Neural crest cell (in vitro differentiated cells): Measurements from ENCODE around the gene SPTB. TPM values are rescaled to one million over a fixed set of nuclear protein-coding genes. Genes with fewer than 3 reads are reported as not detected.

Experiments
- DNase-seq: peaks from one replicate; pipeline ENCODE4 v3.0.0; 2021; ENCODE audit warnings: low read depth, mixed read lengths, low spot score
- H3K27ac Mint-ChIP-seq: one replicate; pipeline ENCODE4 v1.8.0; 2021; ENCODE audit warnings: mild to moderate bottlenecking, mixed read lengths; ENCODE audit not compliant: unreplicated experiment
- H3K27me3 Mint-ChIP-seq: 2 replicates; pipeline ENCODE4 v1.8.0; 2021; ENCODE audit warnings: low read depth, mild to moderate bottlenecking, mixed read lengths
- H3K36me3 Mint-ChIP-seq: 2 replicates; pipeline ENCODE4 v1.8.0; 2021; ENCODE audit warnings: low read depth, mild to moderate bottlenecking, mixed read lengths
- H3K4me1 Mint-ChIP-seq: 2 replicates; pipeline ENCODE4 v1.8.0; 2021; ENCODE audit warnings: mixed read lengths
- H3K4me3 Mint-ChIP-seq: one replicate; pipeline ENCODE4 v1.8.0; 2021; ENCODE audit warnings: mild to moderate bottlenecking, mixed read lengths
- H3K9me3 Mint-ChIP-seq: 2 replicates; pipeline ENCODE4 v1.8.0; 2021; ENCODE audit warnings: mixed read lengths
- CTCF ChIP-seq: fragments of 200-600 bp; sonication (generic); conservative IDR thresholded peaks from 2 replicates; pipeline ENCODE4 v1.5.0; 2021; ENCODE audit warnings: antibody characterized with exemption, mild to moderate bottlenecking
- total RNA-seq: library from RNA; stranded (reverse); gene quantifications from 2 replicates; pipeline ENCODE4 v1.2.1, GENCODE V29; 2021

SPTB gene
- total RNA-seq, 1 donor from 2014 or later: 0.16 TPM

- no peak for DNase-seq
- Mint-ChIP-seq H3K4me3 (peak overlapping the region; percentile 56), H3K27ac (no peak overlapping the region)
Observed at GRCh38 chr14:64720131-64720576, 159.6 kb downstream of the SPTB start.

GRCh38 chr14:64719601-64720000 is 160.1 kb downstream of the SPTB start:
- Mint-ChIP-seq H3K27ac (no peak overlapping the region), H3K27me3 (peaks cover 95% of the 10 kb centered on the region), H3K4me1 (peaks cover 77% of the 10 kb centered on the region), H3K36me3 (peaks cover 13% of the 10 kb centered on the region), H3K9me3 (no peaks in the 10 kb centered on the region), H3K4me3 (peak overlapping the region; percentile 56)
- TF ChIP-seq CTCF: no peak
- no peak for DNase-seq

More at GRCh38 chr14:64720131-64720576, 159.6 kb downstream of the SPTB start:
- H3K4me1 Mint-ChIP-seq: peaks cover 79% of the 10 kb centered on the region
- H3K36me3 Mint-ChIP-seq: peaks cover 12% of the 10 kb centered on the region
- TF ChIP-seq CTCF: no peak
- peaks cover 98% of the 10 kb centered on the region for H3K27me3 Mint-ChIP-seq
- no peaks in the 10 kb centered on the region for H3K9me3 Mint-ChIP-seq

GRCh38 chr14:64718762-64719161 is 160.9 kb downstream of the SPTB start:
- Mint-ChIP-seq H3K4me3 (no peak overlapping the region), H3K9me3 (peaks cover 3% of the 10 kb centered on the region), H3K27ac (no peak overlapping the region), H3K27me3 (peaks cover 92% of the 10 kb centered on the region), H3K36me3 (peaks cover 18% of the 10 kb centered on the region), H3K4me1 (peaks cover 69% of the 10 kb centered on the region)
- no peak for TF ChIP-seq CTCF
- DNase-seq: no peak

GRCh38 chr14:64717870-64718269 is 161.8 kb downstream of the SPTB start:
- H3K4me1 Mint-ChIP-seq: peaks cover 65% of the 10 kb centered on the region
- no peak overlapping the region for H3K27ac Mint-ChIP-seq
- H3K36me3 Mint-ChIP-seq: peaks cover 25% of the 10 kb centered on the region
- TF ChIP-seq CTCF: no peak
- H3K27me3 Mint-ChIP-seq: peaks cover 84% of the 10 kb centered on the region
- peaks cover 10% of the 10 kb centered on the region for H3K9me3 Mint-ChIP-seq
- DNase-seq: no peak
- H3K4me3 Mint-ChIP-seq: peak overlapping the region; percentile 38

- TF ChIP-seq CTCF: no peak
- Mint-ChIP-seq H3K27ac (peak overlapping the region; percentile 73), H3K4me3 (peak overlapping the region; percentile 87), H3K4me1 (peaks cover 52% of the 10 kb centered on the region), H3K27me3 (peaks cover 66% of the 10 kb centered on the region), H3K36me3 (peaks cover 33% of the 10 kb centered on the region), H3K9me3 (peaks cover 20% of the 10 kb centered on the region)
- DNase-seq: no peak
Observed at GRCh38 chr14:64715628-64716412, 163.9 kb downstream of the SPTB start.
